GM12872 (cell line): Measurements from ENCODE around the gene ATAD2B.

ENCODE experiments used
- CTCF ChIP-seq: IDR thresholded peaks from 3 replicates; pipeline ENCODE4 v1.5.1; 2011; ENCODE audit warnings: low read depth, mild to moderate bottlenecking, low read length, moderate library complexity; ENCODE audit not compliant: insufficient read depth

ATAD2B gene

GRCh38 chr2:23719716-23720115, 207.2 kb downstream of the ATAD2B start:
- no peak for TF ChIP-seq CTCF

DNA sequence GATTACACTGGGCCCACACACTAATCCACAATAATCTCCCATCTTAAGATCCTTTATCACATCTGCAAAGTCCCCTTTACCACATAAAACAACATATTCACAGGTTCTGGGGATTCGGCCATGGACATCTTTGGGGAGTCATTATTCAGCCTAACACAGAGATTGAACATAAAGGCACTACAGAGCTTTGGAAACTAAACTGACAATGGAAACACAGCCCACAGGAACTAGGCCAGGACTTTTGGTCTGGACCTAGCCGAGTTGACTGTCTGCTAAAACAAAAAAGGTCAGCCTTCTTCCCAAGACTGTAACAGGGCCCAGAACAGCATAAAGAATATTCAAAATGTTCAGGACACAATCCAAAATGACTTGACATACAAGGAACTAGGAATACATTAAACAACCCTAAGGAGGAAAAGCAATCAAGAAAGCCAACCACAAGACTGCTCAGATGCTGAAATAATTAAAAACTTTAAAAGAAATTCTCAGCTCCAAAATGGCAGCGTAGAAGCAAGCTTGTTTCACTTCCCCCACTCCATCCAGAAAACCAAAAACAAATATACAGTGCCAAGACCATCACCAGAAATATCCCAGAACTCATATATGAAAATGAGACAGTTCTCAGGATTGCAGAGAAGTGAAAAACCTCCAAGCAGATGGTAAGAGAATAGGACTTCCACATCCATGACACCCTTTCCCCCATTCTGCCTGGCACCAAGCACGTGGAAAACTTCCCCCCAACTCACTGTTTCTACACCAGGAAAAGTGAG, 207.8 kb downstream of the ATAD2B start:
- TF ChIP-seq CTCF: no peak

GRCh38 chr2:23713351-23713750, 213.6 kb downstream of the ATAD2B start:
- TF ChIP-seq CTCF: no peak

GRCh38 chr2:23712756-23713151, 214.2 kb downstream of the ATAD2B start:
- TF ChIP-seq CTCF: no peak

DNA sequence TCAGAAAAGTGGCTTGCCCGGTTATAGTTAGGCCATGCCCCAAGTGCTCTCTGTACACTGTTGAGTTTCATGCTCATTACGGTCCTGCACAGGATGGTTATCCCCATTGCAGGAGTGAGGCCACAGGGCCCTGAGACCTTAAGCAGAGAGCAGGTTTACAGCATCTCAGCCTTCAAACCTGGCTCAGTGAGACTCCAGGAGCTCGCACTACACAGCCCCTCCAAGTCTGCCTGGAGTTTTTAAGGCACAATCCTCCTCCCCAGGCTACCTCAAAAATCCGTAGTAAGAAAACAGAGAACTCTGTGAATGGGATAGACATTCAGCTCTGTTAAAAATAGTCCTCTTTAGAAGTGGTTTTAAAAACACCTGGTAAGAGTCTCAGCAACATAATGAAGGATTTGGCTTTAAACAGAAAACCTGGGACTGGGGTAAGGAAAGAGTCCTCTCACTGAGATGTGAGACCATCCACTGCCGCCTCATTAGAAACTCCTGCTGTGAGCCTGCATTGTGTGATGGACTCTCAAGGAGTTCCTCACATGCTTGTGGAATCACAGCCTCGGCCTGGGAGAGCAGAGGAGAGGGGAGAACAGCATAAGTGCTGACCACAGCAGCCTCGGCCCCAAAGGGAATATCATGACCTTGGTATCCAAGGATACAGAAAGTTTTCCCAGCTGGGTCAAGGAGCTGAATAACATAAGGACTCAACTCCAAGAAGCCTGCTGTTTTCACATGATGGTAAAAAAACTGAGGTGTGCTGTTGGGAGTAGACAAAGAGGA, 214.8 kb downstream of the ATAD2B start:
- no peak for TF ChIP-seq CTCF

DNA sequence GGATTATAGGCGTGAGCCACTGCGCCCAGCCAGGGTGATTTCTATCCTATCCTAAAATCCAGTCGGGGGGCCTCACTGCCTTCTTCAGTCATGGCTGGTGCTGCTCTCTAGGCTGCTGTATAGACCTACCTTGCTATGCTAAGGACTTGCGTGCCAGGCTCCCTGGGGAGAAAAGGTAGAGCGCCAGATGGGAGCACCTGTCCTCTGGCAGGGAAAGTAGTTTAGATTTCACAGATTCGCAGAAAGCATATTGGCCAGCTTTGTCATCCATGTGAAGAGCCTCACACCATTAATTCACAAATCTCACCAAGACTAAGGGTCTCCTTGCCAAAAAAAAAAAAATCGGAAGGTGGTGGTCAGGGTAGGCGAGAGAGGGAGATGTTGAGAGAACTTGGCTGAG, 217.6 kb downstream of the ATAD2B start:
- TF ChIP-seq CTCF: no peak

DNA sequence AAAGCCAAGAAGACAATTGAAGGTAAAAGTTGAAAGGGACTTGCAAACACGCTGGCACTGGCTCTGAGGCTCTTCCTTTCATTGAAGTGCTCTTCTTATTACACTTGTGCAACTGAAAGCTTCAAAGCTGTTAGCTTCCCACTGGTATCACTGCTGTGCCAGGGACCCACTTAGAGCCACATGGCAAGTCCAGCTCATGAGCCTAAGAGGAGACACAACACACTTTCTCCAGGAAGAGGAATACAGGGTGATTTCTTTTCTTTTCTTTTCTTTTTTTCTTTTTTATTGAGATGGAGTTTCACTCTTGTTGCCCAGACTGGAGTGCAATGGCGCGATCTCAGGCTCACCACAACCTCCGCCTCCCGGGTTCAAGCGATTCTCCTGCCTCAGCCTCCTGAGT, 218.2 kb downstream of the ATAD2B start:
- TF ChIP-seq CTCF: no peak
